ENCODE measurements around the gene C16orf46. TPM values are rescaled to one million over a fixed set of nuclear protein-coding genes. Genes with fewer than 3 reads are reported as not detected.

C16orf46 gene
- total RNA-seq, 1 donor from 2014 or later, result 1.5 TPM

- no peaks in the 10 kb centered on the region for H3K9me3 ChIP-seq
- no peak overlapping the region for H3K27ac ChIP-seq
- ATAC-seq (no peak), DNase-seq (no peak)
- intact Hi-C loops (cut with DNase I), result no loop called here
- no peak overlapping the region for H3K4me3 ChIP-seq
- no peak for TF ChIP-seq CTCF (IDR thresholded peaks at IDR 0.05)
- no peaks in the 10 kb centered on the region for H3K27me3 ChIP-seq
- peaks cover 44% of the 10 kb centered on the region for H3K36me3 ChIP-seq
- peaks cover 14% of the 10 kb centered on the region for H3K4me1 ChIP-seq
Measured at GRCh38 chr16:81041696-81042095, 35.3 kb downstream of the C16orf46 start.

GRCh38 chr16:81040842-81041241 is 36.2 kb downstream of the C16orf46 start:
- no peak for TF ChIP-seq CTCF (IDR thresholded peaks at IDR 0.05)
- no peaks in the 10 kb centered on the region for H3K27me3 ChIP-seq
- H3K27ac ChIP-seq, result no peak overlapping the region
- intact Hi-C loops (cut with DNase I), result no loop called here
- H3K36me3 ChIP-seq, result peaks cover 44% of the 10 kb centered on the region
- ATAC-seq, result no peak
- H3K9me3 ChIP-seq, result no peaks in the 10 kb centered on the region
- H3K4me1 ChIP-seq, result peaks cover 16% of the 10 kb centered on the region
- no peak overlapping the region for H3K4me3 ChIP-seq
- DNase-seq, result no peak

- DNase-seq, result no peak
- Histone ChIP-seq H3K27ac (no peak overlapping the region), H3K9me3 (no peaks in the 10 kb centered on the region), H3K27me3 (no peaks in the 10 kb centered on the region), H3K4me1 (peaks cover 19% of the 10 kb centered on the region), H3K36me3 (peaks cover 39% of the 10 kb centered on the region), H3K4me3 (no peak overlapping the region)
- ATAC-seq, result no peak
- intact Hi-C loops (cut with DNase I), result no loop called here
- TF ChIP-seq CTCF (IDR thresholded peaks at IDR 0.05), result no peak
Measured at GRCh38 chr16:81040131-81040530, 36.9 kb downstream of the C16orf46 start.

- no peak for TF ChIP-seq CTCF (IDR thresholded peaks at IDR 0.05)
- intact Hi-C loops (cut with DNase I), result loop anchor here (10.0 kb wide), 1 partner anchor 698 kb away; no protein-coding TSS in a partner anchor
- H3K9me3 ChIP-seq, result no peaks in the 10 kb centered on the region
- H3K4me1 ChIP-seq, result peaks cover 19% of the 10 kb centered on the region
- DNase-seq (no peak), ATAC-seq (no peak)
- H3K27ac ChIP-seq, result no peak overlapping the region
- no peaks in the 10 kb centered on the region for H3K27me3 ChIP-seq
- H3K36me3 ChIP-seq, result peaks cover 6% of the 10 kb centered on the region
- H3K4me3 ChIP-seq, result peak overlapping the region; percentile 73
Measured at GRCh38 chr16:81036751-81037350, 40.2 kb downstream of the C16orf46 start.

GRCh38 chr16:81035975-81036750 is 40.9 kb downstream of the C16orf46 start:
- no peaks in the 10 kb centered on the region for H3K9me3 ChIP-seq
- no peaks in the 10 kb centered on the region for H3K36me3 ChIP-seq
- no peak for TF ChIP-seq CTCF (IDR thresholded peaks at IDR 0.05)
- H3K27ac ChIP-seq, result peak overlapping the region; percentile 60
- DNase-seq (peak; percentile 77), ATAC-seq (peak; percentile 63)
- intact Hi-C loops (cut with DNase I), result loop anchor here (10.0 kb wide), 1 partner anchor 699 kb away; no protein-coding TSS in a partner anchor
- peak overlapping the region; percentile 73 for H3K4me3 ChIP-seq
- peaks cover 19% of the 10 kb centered on the region for H3K4me1 ChIP-seq
- no peaks in the 10 kb centered on the region for H3K27me3 ChIP-seq

All from upper lobe of right lung (tissue), 1 donor.